ENCODE data around the gene IMP3. TPM values are rescaled to one million over a fixed set of nuclear protein-coding genes. Genes with fewer than 3 reads are reported as not detected.

IMP3 gene
- polyA plus RNA-seq, 1 of the 3 experiments (the other 2 are of a cell fraction), result 56.2 TPM

DNA sequence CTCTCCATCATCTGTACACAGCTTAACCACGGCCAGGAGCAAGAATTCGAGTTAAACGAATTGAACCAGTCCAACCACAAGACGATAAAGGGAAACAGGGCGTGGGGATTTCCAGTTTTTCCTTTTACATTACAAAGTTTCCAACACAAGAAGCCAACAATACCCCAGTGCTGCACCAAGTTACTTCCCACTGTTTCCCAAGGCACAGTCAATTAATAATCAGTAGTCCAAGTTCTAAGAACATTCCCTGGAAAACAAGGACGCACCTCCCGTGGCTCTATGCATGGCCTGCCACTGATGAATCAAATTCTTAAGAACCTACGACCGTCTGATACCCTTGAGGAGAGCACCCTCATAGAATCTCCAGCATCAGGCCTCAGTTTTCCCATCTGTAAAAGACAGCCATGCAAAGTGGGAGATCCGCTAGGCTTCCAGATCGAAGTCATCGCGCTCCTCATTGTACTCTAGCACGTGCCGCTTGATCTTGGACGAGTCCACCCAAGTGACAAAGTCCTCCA is 774 bp downstream of the IMP3 start:
- no peak for TF ChIP-seq CTCF (IDR thresholded peaks at IDR 0.05)
- H3K79me2 ChIP-seq (ENCODE audit: insufficient read depth), result peaks cover 49% of the 10 kb centered on the region
- peak overlapping the region; percentile 85 to 87 for H3K27ac ChIP-seq (ENCODE audit: low read depth in 2 of 2, low read length in 1 of 2)
- H3K9ac ChIP-seq, result peak overlapping the region; percentile 83
- ChIA-PET POLR2A (interaction anchor here (0.6 to 2.5 kb wide), 11 partner anchors 8 to 271 kb away, joined by 3 to 31 read pairs (median 6); partner anchors contain the start of genes MAN2C1, PTPN9, SIN3A and SNUPN), CTCF (interaction anchor here (0.9 to 4.0 kb wide), 10 partner anchors 8 to 271 kb away, joined by 3 to 27 read pairs (median 4); partner anchors contain the start of genes MAN2C1, PTPN9, SNUPN and SNX33)
- peaks cover 0 to 5% of the 10 kb centered on the region in 2 experiments for H3K36me3 ChIP-seq (replicated peaks in 1 of 2; ENCODE audit: control insufficient read depth in 1 of 2, insufficient read depth in 2 of 2, low read length in 1 of 2)
- peaks cover 11% of the 10 kb centered on the region in 2 experiments; a peak in 2 of 4 replicates for H3K4me1 ChIP-seq (ENCODE audit: control insufficient read depth in 1 of 2, insufficient read depth in 2 of 2, low read depth in 1 of 2, low read length in 1 of 2)
- H4K20me1 ChIP-seq (ENCODE audit: insufficient read depth), result peaks cover 20% of the 10 kb centered on the region
- WGBS (ENCODE audit: low lambda C conversion rate), result 4% methylated on average over 16 of the region's 16 CpGs
- H3K4me2 ChIP-seq, result peak overlapping the region; percentile 91
- no peaks in the 10 kb centered on the region for H3K9me3 ChIP-seq
- no peak overlapping the region for H2AFZ ChIP-seq (ENCODE audit: low read depth)
- H3K4me3 ChIP-seq (ENCODE audit: low read depth in 2 of 2, low read length in 1 of 2), result peak overlapping the region; percentile 71 to 76
- no peak for DNase-seq
- H3K27me3 ChIP-seq (ENCODE audit: insufficient read depth), result no peaks in the 10 kb centered on the region
- H3F3A ChIP-seq (replicated peaks; ENCODE audit: insufficient read depth), result peaks cover 31% of the 10 kb centered on the region
- no peaks in the 10 kb centered on the region for H3K9me2 ChIP-seq

DNA sequence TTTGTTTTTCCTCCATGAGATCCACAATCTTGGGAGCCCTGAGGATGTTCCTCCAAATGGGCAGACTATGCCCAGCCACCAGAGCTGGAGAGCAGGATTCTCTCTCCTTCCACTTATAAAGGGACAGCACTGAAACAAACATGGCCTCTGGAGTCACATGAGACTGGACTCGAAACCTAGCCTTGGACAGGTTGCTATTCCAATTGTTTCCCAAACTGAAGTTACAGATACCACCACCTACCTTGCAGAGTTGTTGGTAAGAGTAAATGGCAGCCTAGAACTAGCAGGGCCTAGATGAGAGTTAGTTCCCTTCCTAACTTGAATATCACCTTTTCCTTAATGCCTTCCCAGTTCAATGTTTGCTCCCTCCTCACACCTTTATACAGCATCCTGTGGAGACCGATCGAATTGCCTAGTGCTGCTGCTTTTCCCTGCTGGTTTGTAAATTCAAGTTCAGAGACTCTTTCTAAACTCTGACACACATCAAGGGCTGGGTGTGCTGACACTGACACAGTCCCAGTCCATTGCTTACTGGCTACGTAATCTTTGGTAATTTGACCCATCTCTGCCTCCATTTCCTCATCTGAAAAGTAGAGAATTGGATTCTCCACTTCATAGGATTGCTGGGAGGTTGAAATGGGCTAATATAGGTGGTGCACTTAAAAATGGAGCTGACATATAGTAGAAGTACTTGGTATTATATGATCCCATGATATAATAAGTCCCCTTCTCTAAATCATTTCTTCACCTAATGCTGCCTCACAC is 2.6 kb downstream of the IMP3 start:
- Histone ChIP-seq H3K9me3 (no peaks in the 10 kb centered on the region), H3K27me3 (ENCODE audit: insufficient read depth) (no peaks in the 10 kb centered on the region), H3K4me1 (ENCODE audit: control insufficient read depth in 1 of 2, insufficient read depth in 2 of 2, low read depth in 1 of 2, low read length in 1 of 2) (peaks cover 11% of the 10 kb centered on the region in 2 experiments; a peak in 2 of 4 replicates), H3F3A (replicated peaks; ENCODE audit: insufficient read depth) (peaks cover 21% of the 10 kb centered on the region), H3K4me3 (ENCODE audit: low read depth in 2 of 2, low read length in 1 of 2) (peak overlapping the region; percentile 71 to 76; a peak in 3 of 4 replicates), H2AFZ (ENCODE audit: low read depth) (no peak overlapping the region), H3K36me3 (replicated peaks in 1 of 2; ENCODE audit: control insufficient read depth in 1 of 2, insufficient read depth in 2 of 2, low read length in 1 of 2) (peaks cover 0 to 5% of the 10 kb centered on the region in 2 experiments), H4K20me1 (ENCODE audit: insufficient read depth) (peaks cover 20% of the 10 kb centered on the region), H3K79me2 (ENCODE audit: insufficient read depth) (peaks cover 49% of the 10 kb centered on the region), H3K9me2 (no peaks in the 10 kb centered on the region), H3K9ac (peak overlapping the region; percentile 83), H3K4me2 (peak overlapping the region; percentile 91), H3K27ac (ENCODE audit: low read depth in 2 of 2, low read length in 1 of 2) (peak overlapping the region in 1 of 2 experiments; percentile 87; a peak in 1 of 4 replicates)
- 71% methylated on average over 4 of the region's 4 CpGs for WGBS (ENCODE audit: low lambda C conversion rate)
- POLR2A ChIA-PET, result interaction anchor here (1.4 kb wide), 1 partner anchor 12 kb away, joined by 4 read pairs; the partner anchor contains the start of gene SNUPN
- TF ChIP-seq FOXJ3 (CRISPR knock-in tag; IDR thresholded peaks at IDR 0.05) (no peak), GABPA (IDR thresholded peaks at IDR 0.05; ENCODE audit: low read depth) (no peak), EP300 (IDR thresholded peaks at IDR 0.05; ENCODE audit: borderline replicate concordance in 1 of 2, low read depth in 1 of 2, low read length in 1 of 2) (no peak), NFIC (IDR thresholded peaks at IDR 0.05; ENCODE audit: borderline replicate concordance) (no peak), RAD21 (IDR thresholded peaks at IDR 0.05; ENCODE audit: low read length) (no peak), TAF1 (IDR thresholded peaks at IDR 0.05; ENCODE audit: borderline replicate concordance, low read depth, low read length) (no peak), USF1 (IDR thresholded peaks at IDR 0.05; ENCODE audit: borderline replicate concordance, low read depth) (no peak), YY1 (IDR thresholded peaks at IDR 0.05; ENCODE audit: low read depth) (no peak), GATA2 (CRISPR knock-in tag; IDR thresholded peaks at IDR 0.05) (no peak), TEAD4 (IDR thresholded peaks at IDR 0.05; ENCODE audit: borderline replicate concordance, insufficient read depth) (no peak), ELF1 (IDR thresholded peaks at IDR 0.05) (no peak), MAX (IDR thresholded peaks at IDR 0.05; ENCODE audit: low read depth) (no peak), RXRA (IDR thresholded peaks at IDR 0.05; ENCODE audit: borderline replicate concordance, low read depth) (no peak), SIN3A (IDR thresholded peaks at IDR 0.05; ENCODE audit: borderline replicate concordance, low read depth, low read length) (no peak), RCOR1 (IDR thresholded peaks at IDR 0.05; ENCODE audit: low read length) (no peak), SMC3 (IDR thresholded peaks at IDR 0.05; ENCODE audit: low read depth, low read length) (no peak), POLR2AphosphoS5 (IDR thresholded peaks at IDR 0.05; ENCODE audit: low read depth, low read length) (no peak), MXI1 (IDR thresholded peaks at IDR 0.05; ENCODE audit: low read depth, low read length) (no peak)
- DNase-seq, result no peak
- CTCF ChIA-PET, result interaction anchor here (1.1 to 1.5 kb wide), 4 partner anchors 10 to 16 kb away, joined by 3 to 9 read pairs (median 7); partner anchors contain the start of genes SNUPN and SNX33

Measured in SK-N-SH (cell line).